GM21723 (cell line): ENCODE results near the gene KIF3C.
"Not testable (repeated sequence)": the region's sequence is repeated elsewhere in the genome, so short reads cannot be mapped to it uniquely, and the experiment has no call there.

Experiments
- ATAC-seq: cut with Tn5 transposase; IDR thresholded peaks from one replicate; pipeline ENCODE4 v1.9.1; 2021; ENCODE audit warnings: mild to moderate bottlenecking, moderate library complexity; ENCODE audit not compliant: unreplicated experiment

KIF3C gene

DNA sequence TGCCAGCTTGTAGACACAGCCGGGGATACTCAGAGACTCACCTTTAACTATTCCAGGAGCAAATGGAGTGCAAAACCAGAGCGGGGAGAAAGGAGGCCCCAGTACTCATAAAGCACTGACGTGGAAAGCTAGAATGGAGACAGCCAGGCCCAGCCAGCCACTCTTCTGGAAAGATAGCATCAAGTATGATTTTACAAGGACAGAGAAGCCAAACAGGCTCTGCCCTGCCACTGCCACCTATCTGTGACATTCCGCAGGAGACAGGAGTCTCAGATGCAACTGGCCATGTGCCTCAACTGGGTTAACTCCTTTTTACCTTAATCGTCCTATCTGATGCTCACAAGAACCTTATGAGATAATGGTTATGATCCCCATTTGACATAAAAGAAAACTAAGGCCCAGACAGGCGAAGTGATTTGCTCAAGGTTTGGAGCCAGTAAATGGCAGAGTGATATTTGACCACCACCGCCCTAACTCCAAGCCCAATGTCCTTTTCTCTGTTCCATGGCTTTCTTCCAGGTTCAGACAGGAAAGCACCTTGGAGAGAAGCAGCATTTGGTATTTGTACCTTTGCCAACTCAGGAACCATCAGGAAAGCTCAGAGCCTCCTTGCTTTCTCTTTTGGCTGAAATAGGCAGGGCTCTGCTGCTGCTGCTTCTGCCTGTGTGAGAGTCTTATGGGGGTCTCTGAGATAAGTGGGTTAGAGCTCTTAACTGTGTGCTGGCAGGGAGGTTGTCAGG lies 15.6 kb downstream of the KIF3C start:
- ATAC-seq: no peak

DNA sequence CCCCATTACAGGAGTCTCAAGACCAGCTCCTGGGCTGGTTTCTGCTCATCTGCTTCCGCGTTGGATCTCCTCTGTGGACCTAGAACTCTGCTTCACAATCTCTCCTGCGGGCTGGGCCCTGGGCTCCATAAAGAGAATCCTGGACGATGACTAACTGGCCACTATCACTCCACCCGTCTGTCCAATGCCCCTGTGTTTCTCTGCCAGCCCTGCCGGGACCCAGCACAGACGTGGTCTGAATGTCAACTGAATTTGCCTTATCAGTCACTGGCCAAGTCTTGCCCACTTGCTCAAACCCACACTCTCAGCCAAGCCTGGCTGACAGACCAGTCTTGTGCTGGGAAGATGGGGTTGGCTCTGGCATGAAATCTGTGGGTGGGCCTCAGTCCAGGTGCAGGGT lies 17.4 kb downstream of the KIF3C start:
- ATAC-seq: no peak

DNA sequence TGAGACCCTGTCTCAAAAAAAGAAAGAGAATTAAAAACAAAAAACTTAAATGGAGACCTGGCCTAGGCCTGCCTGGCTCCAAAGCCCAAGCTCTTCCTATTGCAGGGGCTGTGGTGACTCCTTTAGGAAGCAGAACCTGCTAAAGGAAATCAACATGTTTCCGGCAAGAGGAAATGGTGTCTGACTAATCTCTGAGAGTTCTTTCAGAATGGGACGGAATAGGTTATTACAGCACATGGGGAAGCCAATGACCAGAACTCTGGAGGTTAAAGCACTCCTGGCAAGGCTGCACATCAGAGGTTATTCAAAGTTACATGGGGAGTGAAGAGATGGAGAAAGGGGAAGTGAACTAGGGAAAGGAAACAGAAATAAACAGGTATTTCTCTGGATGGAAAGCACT lies 21.4 kb downstream of the KIF3C start:
- no peak for ATAC-seq

DNA sequence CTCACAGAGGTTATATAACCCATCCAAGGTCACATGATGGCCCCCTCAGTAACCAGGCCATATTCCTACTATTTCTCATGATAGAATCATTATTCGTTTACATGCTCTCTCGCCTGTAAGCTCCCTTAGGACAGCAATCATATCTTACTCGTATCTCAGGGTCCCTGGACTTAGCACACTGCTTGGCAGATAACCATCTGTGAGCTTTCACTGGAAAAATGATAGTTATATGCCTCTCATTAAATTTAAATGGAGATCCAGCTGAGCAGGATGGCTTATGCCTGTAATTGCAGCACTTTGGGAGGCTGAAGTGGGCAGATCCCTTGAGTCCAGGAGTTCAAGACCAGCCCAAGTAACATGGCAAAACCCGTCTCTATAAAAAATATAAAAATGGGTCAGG lies 21.9 kb downstream of the KIF3C start:
- no peak for ATAC-seq

GRCh38 chr2:25958611-25959010 lies 23.7 kb downstream of the KIF3C start:
- ATAC-seq: not testable (repeated sequence)

DNA sequence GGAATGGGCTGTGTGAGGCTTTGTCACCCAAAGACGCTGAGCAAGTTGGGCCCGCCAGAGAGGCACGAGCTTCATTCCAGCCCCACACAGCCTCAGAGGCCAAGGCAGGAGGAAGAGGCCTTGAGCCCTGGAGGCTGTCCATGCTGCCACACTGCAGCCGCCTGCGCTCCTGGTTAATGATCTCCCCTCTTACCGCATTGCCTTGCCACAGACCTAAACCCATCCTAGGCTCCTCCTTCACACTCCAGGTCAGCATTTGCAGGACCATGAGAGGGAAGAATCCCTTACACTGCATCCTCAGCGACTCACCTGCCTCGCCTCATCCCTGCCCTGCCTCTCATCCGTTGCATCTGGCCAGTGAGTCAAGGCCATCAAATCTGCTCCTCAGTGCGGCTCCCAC lies 24.6 kb downstream of the KIF3C start:
- no peak for ATAC-seq

GRCh38 chr2:25955869-25956535 lies 26.3 kb downstream of the KIF3C start:
- ATAC-seq: no peak

GRCh38 chr2:25955036-25955435 lies 27.3 kb downstream of the KIF3C start:
- ATAC-seq: no peak

DNA sequence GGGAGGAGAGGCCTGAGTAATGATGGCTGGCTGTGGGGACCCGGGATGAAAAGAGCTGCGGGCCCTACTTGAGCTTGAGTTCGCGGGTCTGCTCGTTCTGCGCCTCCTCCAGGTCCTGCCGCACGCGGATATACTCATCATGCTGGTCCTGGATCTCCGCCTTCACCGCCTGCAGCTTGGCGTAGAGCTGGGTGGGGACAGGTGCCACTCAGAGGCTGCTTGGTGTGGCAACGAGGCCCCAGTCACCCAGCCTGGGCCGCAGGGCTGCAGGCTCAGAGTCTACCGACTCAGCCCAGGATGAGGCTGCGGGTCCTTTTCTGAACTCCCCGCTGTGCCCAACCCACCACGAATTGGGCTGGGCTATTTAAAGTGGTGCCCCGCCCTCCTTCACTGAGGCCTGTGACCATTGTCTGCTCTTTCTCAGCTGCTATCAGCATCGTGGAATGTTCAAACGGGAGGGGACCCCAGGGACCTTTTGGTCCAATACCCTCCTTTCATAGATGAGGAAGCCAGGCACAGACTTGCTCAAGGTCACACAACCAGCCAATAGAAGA lies 28.0 kb downstream of the KIF3C start:
- ATAC-seq: no peak

DNA sequence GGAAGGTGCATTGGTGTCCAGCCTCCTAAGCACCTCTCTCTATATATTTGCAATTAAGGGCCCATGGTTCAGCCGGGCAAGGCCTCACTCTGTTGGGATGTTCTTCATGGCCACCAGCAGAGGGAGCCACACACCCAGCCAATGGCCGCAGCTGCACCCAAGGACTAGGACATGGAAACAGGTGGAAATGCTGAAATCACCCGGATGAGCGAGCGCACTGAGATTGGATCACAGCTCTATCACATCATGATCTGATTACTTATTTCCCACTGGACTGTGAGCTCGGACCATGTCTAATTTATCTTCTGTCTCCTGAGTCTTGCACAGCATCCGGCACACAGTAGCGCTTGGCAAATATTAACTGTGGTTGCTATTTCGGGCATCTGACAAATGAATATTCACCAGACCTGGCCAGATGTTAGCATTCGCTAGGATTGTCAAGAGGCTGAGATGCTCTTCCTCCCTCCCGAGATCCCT lies 31.2 kb downstream of the KIF3C start:
- peak; percentile 66 for ATAC-seq

GRCh38 chr2:25948437-25948836 lies 33.9 kb downstream of the KIF3C start:
- ATAC-seq: no peak

GRCh38 chr2:25941042-25941441 lies 41.3 kb downstream of the KIF3C start:
- ATAC-seq: no peak

DNA sequence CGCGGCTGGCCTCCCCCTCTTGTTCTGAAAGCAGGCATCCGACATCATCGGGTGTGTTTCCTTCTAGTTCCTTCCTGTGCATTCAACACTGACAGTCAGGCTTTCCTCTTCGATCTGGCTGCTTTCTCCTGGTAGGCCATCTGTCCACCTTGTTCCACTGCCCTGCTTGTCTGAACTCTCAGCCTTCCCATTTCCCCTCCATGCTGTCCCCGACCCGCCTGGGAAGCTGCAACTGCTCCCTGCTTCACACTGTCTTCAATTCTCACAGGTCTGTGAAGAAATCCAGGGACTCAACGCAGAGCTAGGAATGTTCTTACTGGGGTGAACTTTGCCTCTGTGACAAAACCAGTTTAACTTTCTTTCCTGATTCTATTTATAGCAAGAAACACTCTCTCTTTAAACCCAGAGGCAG lies 43.0 kb downstream of the KIF3C start:
- ATAC-seq: no peak

- no peak for ATAC-seq
These were observed 44.0 kb downstream of the KIF3C start for GRCh38 chr2:25938345-25938744.

GRCh38 chr2:25936889-25937545 lies 45.3 kb downstream of the KIF3C start:
- no peak for ATAC-seq

DNA sequence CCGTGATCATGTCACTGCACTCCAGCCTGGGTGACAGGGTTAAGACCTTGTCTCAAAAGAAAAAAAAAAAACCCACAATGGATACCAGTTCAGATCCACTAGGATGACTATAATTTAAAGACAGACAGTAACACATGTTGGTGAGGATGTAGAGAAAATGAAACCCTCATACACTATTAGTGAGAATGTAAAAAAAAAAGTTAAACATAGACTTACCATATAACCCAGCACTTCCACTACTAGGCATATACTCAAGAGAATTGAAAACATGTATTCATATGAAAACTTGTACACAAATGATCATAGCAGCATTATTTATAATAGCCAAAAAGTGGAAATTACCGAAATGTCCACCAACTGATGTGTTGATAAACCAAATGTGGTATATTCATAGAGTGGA lies 48.7 kb downstream of the KIF3C start:
- no peak for ATAC-seq

DNA sequence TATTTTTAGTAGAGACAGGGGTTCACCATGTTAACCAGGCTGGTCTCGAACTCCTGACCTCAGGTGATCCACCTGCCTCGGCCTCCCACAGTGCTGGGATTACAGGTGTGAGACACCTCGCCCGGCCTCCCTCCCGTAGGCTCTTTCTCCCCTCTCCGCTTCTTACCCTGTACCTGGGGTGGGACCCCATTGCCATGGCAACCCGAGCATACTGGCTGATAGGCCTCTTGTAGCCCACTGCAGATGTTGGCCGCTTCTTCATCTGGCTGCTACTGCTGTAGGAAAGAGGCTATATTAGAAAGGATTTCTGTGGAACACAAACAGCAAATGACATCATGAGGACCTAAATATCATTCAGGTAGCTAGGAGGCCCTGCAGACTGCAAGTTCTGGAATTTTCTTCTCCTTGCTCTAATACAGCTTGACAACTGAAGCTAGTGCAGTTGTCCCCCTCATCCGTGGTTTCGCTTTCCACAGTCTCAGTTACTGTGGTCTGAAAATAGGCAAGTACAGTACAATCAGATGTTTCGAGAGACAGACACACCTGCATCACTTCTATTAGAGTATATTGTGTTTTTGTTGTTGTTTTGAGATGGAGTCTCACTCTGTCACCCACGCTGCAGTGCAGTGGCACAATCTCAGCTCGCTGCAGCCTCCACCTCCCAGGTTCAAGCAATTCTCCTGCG lies 52.4 kb downstream of the KIF3C start:
- ATAC-seq: no peak

- no peak for ATAC-seq
These were observed 53.6 kb downstream of the KIF3C start for GRCh38 chr2:25928668-25929067.

- no peak for ATAC-seq
These were observed 55.1 kb downstream of the KIF3C start for GRCh38 chr2:25926984-25927756.

GRCh38 chr2:25922501-25922900 lies 59.8 kb downstream of the KIF3C start:
- no peak for ATAC-seq
